Liver (tissue), 9 donors: ENCODE data around the gene TBCD. TPM values are rescaled to one million over a fixed set of nuclear protein-coding genes. Genes with fewer than 3 reads are reported as not detected.

ENCODE experiments used
- DNase-seq: peaks from one replicate; pipeline ENCODE4 v3.0.0-alpha.2; 2017; ENCODE audit warnings: low spot score
- H3K27ac ChIP-seq, 2 donors: one replicate each; pipeline ENCODE4 v1.7.0; 2013; ENCODE audit warnings: inconsistent platforms in 2 of 2, low read length in 2 of 2, control low read depth in 1 of 2, low read depth in 1 of 2, mild to moderate bottlenecking in 1 of 2
- H3K27me3 ChIP-seq, 4 donors: one replicate each; pipeline versions ENCODE4 v1.6.1 to v1.7.0; 2013; ENCODE audit warnings: low read length in 3 of 4, inconsistent platforms in 1 of 4, mild to moderate bottlenecking in 1 of 4, moderate library complexity in 1 of 4; ENCODE audit not compliant: control insufficient read depth in 4 of 4, insufficient read depth in 4 of 4
- H3K36me3 ChIP-seq, 4 donors: one replicate each; pipeline versions ENCODE4 v1.6.1 to v1.7.0; 2013; ENCODE audit warnings: low read length in 3 of 4, mild to moderate bottlenecking in 3 of 4, low read depth in 1 of 4, moderate library complexity in 1 of 4; ENCODE audit not compliant: control insufficient read depth in 4 of 4, insufficient read depth in 3 of 4
- H3K4me1 ChIP-seq, 4 donors: one replicate each; pipeline versions ENCODE4 v1.6.1 to v1.7.0; 2013; ENCODE audit warnings: low read length in 3 of 4, mild to moderate bottlenecking in 3 of 4, moderate library complexity in 1 of 4; ENCODE audit not compliant: control insufficient read depth in 4 of 4, insufficient read depth in 4 of 4
- H3K4me3 ChIP-seq, 3 donors: one replicate each; pipeline versions ENCODE4 v1.6.1 to v1.7.0; 2013; ENCODE audit warnings: low read length in 3 of 3, control low read depth in 1 of 3, low read depth in 1 of 3, mild to moderate bottlenecking in 1 of 3
- H3K9ac ChIP-seq, 2 donors: one replicate each; pipeline ENCODE4 v1.7.0; 2013; ENCODE audit warnings: low read length in 2 of 2, mild to moderate bottlenecking in 2 of 2, moderate library complexity in 2 of 2, control low read depth in 1 of 2, low read depth in 1 of 2
- H3K9me3 ChIP-seq, 4 donors: one replicate each; pipeline versions ENCODE4 v1.6.1 to v1.7.0; 2013; ENCODE audit warnings: low read length in 3 of 4; ENCODE audit not compliant: control insufficient read depth in 4 of 4
- ATF3 ChIP-seq: IDR thresholded peaks from 2 replicates; pipeline ENCODE4 v1.6.1; 2016; ENCODE audit warnings: antibody characterized with exemption
- CTCF ChIP-seq: fragments of 150-350 bp; IDR thresholded peaks from 2 replicates; pipeline ENCODE4 v1.5.1; 2017; ENCODE audit warnings: improper control_type of control experiment, low read depth, low read length; ENCODE audit not compliant: missing input control
- EGR1 ChIP-seq, 2 donors: IDR thresholded peaks; 2 replicates each; pipeline ENCODE4 v1.6.1; 2016 to 2018; ENCODE audit warnings: antibody characterized with exemption in 2 of 2, low read depth in 2 of 2
- FOXA1 ChIP-seq: IDR thresholded peaks from 2 replicates; pipeline ENCODE4 v1.6.1; 2016; ENCODE audit warnings: antibody characterized with exemption
- FOXA2 ChIP-seq: IDR thresholded peaks from 2 replicates; pipeline ENCODE4 v1.6.1; 2016; ENCODE audit warnings: antibody characterized with exemption
- GABPA ChIP-seq, 2 donors: IDR thresholded peaks in 1 of 2; conservative IDR thresholded peaks in 1 of 2; 2 replicates each; pipeline ENCODE4 v1.6.1; 2016; ENCODE audit warnings: antibody characterized with exemption in 2 of 2, mild to moderate bottlenecking in 1 of 2, moderate library complexity in 1 of 2
- HNF4A ChIP-seq, 2 donors: conservative IDR thresholded peaks; 2 replicates each; pipeline ENCODE4 v1.6.1; 2016; ENCODE audit warnings: antibody characterized with exemption in 2 of 2, mild to moderate bottlenecking in 2 of 2
- HNF4G ChIP-seq: IDR thresholded peaks from 2 replicates; pipeline ENCODE4 v1.6.1; 2016; ENCODE audit warnings: antibody characterized with exemption
- JUND ChIP-seq, 2 donors: IDR thresholded peaks; 2 replicates each; pipeline ENCODE4 v1.6.1; 2016; ENCODE audit warnings: antibody characterized with exemption in 2 of 2
- MAX ChIP-seq: IDR thresholded peaks from 2 replicates; pipeline ENCODE4 v1.6.1; 2016; ENCODE audit warnings: antibody characterized with exemption
- NR2F2 ChIP-seq: IDR thresholded peaks from 2 replicates; pipeline ENCODE4 v1.6.1; 2016; ENCODE audit warnings: antibody characterized with exemption
- RAD21 ChIP-seq, 2 donors: IDR thresholded peaks; 2 replicates each; pipeline ENCODE4 v1.6.1; 2016; ENCODE audit warnings: antibody characterized with exemption in 2 of 2, mild to moderate bottlenecking in 2 of 2
- REST ChIP-seq: IDR thresholded peaks from 2 replicates; pipeline ENCODE4 v1.6.1; 2016; ENCODE audit warnings: antibody characterized with exemption, mild to moderate bottlenecking
- RXRA ChIP-seq, 2 donors: IDR thresholded peaks; 2 replicates each; pipeline ENCODE4 v1.6.1; 2017 to 2018; ENCODE audit warnings: antibody characterized with exemption in 2 of 2, mild to moderate bottlenecking in 1 of 2
- SP1 ChIP-seq: IDR thresholded peaks from 2 replicates; pipeline ENCODE4 v1.6.1; 2018; ENCODE audit warnings: antibody characterized with exemption, mild to moderate bottlenecking
- TAF1 ChIP-seq: conservative IDR thresholded peaks from 2 replicates; pipeline ENCODE4 v1.6.1; 2016; ENCODE audit warnings: antibody characterized with exemption, mild to moderate bottlenecking
- YY1 ChIP-seq: IDR thresholded peaks from 2 replicates; pipeline ENCODE4 v1.6.1; 2016; ENCODE audit warnings: antibody characterized with exemption, mild to moderate bottlenecking
- ZBTB33 ChIP-seq: IDR thresholded peaks from 2 replicates; pipeline ENCODE4 v1.6.1; 2016; ENCODE audit warnings: antibody characterized with exemption
- WGBS: extraction: QIAGEN DNeasy Blood & Tissue Kit; methylation state at CpG from one replicate; pipeline ENCODE4 v1.1.7; 2013; 5-methylcytosine and 5-hydroxymethylcytosine counted together
- polyA plus RNA-seq, 2 donors: library from polyadenylated mRNA; stranded (reverse) in 1 of 2; unstranded in 1 of 2; fragments of 200-250 nt in 1 of 2; fragments of >200 nt in 1 of 2; fragmentation: Nextera tagmentation in 1 of 2; extraction: Ambion mirVana in 1 of 2; gene quantifications; one replicate each; pipeline versions ENCODE4 v1.2.1 to v1.2.3, GENCODE V29; 2013 to 2015
- total RNA-seq, 2 donors: library from RNA; depleted of rRNA; stranded (reverse); fragments of >200 nt; gene quantifications; one replicate each; pipeline ENCODE4 v1.2.3, GENCODE V29; 2014
- donor health status: healthy.
- donor health status: healthy.
- donor health status: healthy.
- donor health status: healthy.
- donor health status: healthy.

The TBCD gene
- total and polyA plus RNA-seq, 4 donors = 29.8 to 42.2 (median 33.0) TPM

- DNase-seq = no peak
- H3K9me3 ChIP-seq = no peaks in the 10 kb centered on the region
- H3K4me3 ChIP-seq = no peak overlapping the region
- no peaks in the 10 kb centered on the region for H3K27me3 ChIP-seq
- WGBS = 97% methylated on average over 8 of the region's 8 CpGs
- no peak overlapping the region for H3K27ac ChIP-seq
- no peak overlapping the region for H3K9ac ChIP-seq
- H3K36me3 ChIP-seq = no peaks in the 10 kb centered on the region
- TF ChIP-seq JUND (IDR thresholded peaks at IDR 0.05) (no peak), TAF1 (no peak), HNF4G (no peak), ZBTB33 (no peak), NR2F2 (no peak), GABPA (IDR thresholded peaks at IDR 0.05 in 1 of 2, conservative IDR thresholded peaks at IDR 0.05 in 1 of 2) (no peak), MAX (no peak), YY1 (no peak), REST (no peak), FOXA1 (no peak), RAD21 (IDR thresholded peaks at IDR 0.05) (no peak), ATF3 (no peak), RXRA (IDR thresholded peaks at IDR 0.05) (no peak), FOXA2 (no peak), SP1 (no peak), HNF4A (conservative IDR thresholded peaks at IDR 0.05) (no peak), EGR1 (IDR thresholded peaks at IDR 0.05; ENCODE audit: low read depth in 2 of 2) (no peak), CTCF (no peak)
- peaks cover 0 to 4% (median 0%) of the 10 kb centered on the region in 4 donors for H3K4me1 ChIP-seq
These were observed 110.3 kb downstream of the TBCD start for GRCh38 chr17:82862191-82862590.
